NOMO-1 treated with dmso at 0.1 percent for 144 hours (cell line): ENCODE measurements around the gene NOS1AP.

ENCODE experiments used
- DNase-seq: peaks from one replicate; lab custom pipeline; 2025; ENCODE audit not compliant: unreplicated experiment; lab: John Stamatoyannopoulos, UW

NOS1AP gene

GRCh38 chr1:162360237-162360873, 290.9 kb downstream of the NOS1AP start:
- no peak for DNase-seq

GRCh38 chr1:162360874-162361260, 291.4 kb downstream of the NOS1AP start:
- DNase-seq, result no peak

- DNase-seq, result no peak
Measured at GRCh38 chr1:162361349-162361748, 291.9 kb downstream of the NOS1AP start.

GRCh38 chr1:162363823-162364222, 294.3 kb downstream of the NOS1AP start:
- no peak for DNase-seq

- no peak for DNase-seq
Measured at GRCh38 chr1:162364498-162364897, 295.0 kb downstream of the NOS1AP start.

- no peak for DNase-seq
Measured at GRCh38 chr1:162365284-162366020, 296.0 kb downstream of the NOS1AP start.

DNA sequence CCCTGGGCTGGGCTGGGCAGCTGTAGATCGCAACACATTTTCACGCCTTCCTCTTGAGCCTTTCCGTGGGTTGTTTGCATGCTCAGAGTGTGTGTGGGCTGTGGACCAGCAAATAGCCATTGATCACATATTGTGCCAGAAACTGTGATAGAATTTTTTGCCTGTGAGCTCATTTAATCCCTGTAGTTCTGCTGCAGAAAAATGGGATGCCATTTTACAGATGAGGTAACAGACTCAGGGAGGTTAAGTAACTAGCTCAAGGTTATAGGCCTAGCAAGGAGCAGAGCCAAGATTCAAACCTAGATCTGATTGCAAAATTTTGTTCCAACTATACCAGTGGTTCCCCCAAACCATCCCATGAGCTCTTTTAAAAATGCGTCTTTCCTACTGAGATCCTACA, 296.7 kb downstream of the NOS1AP start:
- DNase-seq, result no peak

DNA sequence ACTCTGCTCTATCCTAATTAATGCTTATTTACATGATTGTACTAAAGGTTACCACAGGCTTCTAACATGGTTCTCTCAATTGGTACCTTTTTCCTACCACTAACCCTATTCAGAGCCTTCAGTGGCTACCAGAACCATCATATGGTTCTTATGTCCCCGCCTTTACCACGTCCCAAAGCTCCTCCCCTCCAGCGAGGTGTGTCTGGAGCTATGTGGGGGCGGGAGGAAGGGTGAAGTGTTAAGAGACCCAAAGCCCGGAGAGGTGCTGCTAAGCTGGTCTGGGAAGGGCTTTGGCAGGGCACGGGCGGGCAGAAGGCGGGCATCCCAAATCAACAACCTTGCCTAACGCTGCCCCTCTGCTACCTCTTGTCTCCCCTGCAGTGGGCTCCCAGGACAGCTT, 297.2 kb downstream of the NOS1AP start:
- no peak for DNase-seq

- DNase-seq, result no peak
Measured at GRCh38 chr1:162367073-162367472, 297.6 kb downstream of the NOS1AP start.

DNA sequence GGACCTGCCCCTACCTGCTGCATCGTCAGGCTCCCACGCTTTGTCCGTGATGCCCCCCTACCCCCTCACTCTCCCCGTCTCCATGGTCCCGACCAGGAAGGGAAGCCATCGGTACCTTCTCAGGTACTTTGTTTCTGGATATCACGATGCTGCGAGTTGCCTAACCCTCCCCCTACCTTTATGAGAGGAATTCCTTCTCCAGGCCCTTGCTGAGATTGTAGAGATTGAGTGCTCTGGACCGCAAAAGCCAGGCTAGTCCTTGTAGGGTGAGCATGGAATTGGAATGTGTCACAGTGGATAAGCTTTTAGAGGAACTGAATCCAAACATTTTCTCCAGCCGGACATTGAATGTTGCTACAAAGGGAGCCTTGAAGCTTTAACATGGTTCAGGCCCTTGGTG, 298.3 kb downstream of the NOS1AP start:
- DNase-seq, result no peak

DNA sequence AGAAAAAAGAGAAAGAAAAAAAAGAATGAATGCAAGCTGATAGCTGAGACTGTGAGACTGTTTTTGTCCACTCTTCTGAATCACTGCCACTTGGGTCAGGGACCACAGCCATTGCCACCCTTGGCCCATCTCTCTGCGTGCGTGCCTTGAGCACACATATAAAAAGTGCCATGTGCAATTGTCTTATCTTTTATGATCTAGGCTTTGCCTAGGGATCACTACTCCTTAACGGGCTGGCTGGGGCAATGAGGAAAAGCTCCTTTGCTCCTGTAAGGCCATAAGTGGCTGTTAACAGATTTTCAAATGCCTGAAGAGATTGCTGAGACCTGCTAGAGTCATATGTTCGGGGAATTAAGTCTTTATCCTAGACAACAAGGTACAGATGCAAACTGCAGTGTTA, 299.0 kb downstream of the NOS1AP start:
- DNase-seq, result no peak

DNA sequence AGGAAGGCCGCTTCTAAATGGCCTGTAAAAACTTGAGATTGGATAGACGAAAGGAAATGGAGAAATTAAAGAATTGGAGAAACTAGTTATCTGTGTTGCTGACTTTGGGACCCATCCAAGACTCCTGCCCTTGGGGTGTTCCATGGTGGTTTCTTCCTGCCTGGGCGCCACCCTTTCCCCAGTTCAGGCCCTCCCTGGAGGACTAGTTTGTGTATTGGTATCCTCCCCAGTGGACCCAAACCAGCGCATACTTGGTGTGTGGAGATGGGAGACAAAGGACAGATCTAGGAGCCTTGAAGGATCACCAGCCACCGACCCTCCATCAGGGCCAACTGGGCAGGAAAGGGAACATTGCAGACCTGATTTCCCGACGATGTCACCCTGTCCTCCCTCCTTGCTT, 300.1 kb downstream of the NOS1AP start:
- DNase-seq, result no peak

DNA sequence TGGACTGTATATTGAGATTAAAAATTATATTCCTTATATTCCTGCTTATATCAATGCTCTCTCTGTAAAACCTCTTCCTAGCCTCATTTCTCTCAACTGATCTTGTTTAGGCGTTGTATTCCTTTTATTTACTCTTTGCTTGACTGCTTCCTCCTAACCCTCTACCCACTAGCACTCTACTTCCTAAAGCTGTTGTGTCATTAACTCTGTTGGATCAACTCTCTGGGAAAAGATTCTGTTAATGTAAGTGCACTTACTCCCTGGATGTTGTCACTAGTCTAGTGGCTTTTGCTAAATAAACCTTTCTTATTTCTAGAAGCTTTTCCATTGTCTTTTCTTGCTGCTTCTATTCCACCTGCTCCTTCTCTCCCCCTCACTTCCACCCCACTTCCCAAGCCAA, 300.7 kb downstream of the NOS1AP start:
- DNase-seq, result no peak

DNA sequence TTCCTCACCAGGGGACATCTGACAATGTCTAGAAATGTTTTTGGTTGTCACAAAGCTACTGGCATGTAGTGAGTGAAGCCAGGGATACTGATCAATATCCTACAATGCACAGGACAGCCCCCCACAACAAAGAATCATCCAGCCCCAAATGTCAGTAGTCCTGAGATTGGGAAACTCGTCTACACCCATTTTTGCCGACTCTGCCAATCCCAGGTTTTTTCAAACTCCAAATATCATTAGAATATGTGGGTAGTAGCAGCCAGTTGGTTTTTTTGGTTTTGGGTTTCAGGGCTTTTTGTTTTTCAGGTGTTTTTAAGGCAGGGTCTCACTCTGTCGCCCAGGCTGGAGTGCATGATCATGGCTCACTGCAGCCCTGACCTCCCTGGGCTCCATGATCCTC, 301.2 kb downstream of the NOS1AP start:
- no peak for DNase-seq

- no peak for DNase-seq
Measured at GRCh38 chr1:162371611-162372010, 302.1 kb downstream of the NOS1AP start.

DNA sequence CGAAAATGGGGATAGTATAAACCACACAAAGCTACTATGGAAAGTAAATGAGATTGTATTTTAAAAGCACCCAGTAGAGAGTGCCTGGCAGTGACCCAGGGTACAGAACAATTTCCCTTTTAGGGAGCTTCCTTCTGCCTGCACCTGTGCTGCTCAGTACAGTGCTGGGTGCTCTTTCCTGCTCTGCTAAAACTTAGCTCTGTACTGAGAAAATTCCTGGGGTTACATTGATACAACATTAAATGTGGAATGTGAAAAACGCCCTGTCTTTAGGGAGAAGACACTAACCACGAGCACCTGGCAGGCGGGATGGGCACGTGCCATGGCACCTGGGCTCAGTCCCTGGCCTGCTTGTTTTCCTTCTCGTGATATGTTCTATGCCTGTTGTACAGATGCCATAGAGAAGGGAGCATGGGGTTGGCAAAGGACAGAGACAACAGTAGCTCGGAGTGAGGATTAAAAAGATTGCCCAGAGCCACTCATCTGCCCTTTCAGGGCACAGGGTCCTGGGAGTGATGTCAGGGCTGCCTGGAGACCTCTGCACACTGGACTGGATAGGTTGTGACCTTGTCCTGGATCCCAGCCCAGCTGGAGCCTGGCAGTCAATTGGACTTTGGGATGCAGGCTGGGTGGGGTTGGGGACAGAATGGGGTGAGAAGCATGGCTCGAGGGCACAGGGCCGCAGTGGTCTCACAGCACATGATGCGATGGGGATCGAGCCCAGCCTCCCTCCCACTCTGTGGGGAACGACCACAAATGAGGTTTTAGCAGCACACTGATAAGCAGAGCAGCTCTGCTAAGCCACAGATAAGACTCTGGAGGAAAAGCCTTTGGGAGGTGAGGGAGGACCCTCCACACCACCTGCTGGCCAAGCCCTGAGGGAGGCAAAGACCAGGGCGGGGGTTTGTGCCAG, 302.9 kb downstream of the NOS1AP start:
- no peak for DNase-seq

- no peak for DNase-seq
Measured at GRCh38 chr1:162373072-162373427, 303.6 kb downstream of the NOS1AP start.

- no peak for DNase-seq
Measured at GRCh38 chr1:162373541-162374260, 304.2 kb downstream of the NOS1AP start.

DNA sequence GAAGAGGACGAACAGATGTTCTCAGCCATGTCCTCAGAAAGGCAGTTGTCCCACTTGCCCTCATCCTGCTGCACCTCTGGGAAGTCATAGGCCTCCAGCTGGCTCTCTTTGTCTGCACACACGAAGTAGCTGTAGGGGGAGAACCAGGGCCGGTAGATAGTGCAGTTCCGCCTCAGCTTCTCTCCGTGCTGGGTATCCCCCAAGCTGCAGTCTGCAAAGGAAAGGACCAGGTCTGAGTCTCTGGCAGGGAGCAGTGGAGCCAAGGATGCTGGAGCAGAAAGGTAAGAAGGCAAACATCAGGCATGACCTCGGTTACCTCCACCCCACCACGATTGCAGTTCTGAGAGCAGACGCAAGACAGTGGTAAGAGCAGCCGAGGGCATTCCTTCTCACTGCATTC, 304.9 kb downstream of the NOS1AP start:
- no peak for DNase-seq

DNA sequence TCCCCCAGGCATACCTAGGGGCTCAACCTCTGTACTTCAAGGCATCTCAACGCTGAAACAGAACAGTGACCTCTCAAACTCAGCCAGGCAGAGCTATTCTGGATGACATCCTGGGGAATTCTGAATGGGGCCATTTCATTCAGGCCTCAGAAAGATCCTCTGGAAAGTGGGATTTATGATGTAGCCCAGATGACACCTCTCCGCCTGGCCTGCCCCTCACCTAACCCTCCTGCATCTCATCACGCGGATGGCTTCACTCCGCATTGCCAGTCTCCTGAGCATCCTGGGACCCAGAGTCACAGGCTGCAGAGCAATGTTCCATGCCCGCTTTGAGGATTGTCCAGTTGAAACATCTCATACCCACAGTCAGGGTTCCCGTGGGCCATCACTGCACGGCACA, 306.0 kb downstream of the NOS1AP start:
- DNase-seq, result no peak

DNA sequence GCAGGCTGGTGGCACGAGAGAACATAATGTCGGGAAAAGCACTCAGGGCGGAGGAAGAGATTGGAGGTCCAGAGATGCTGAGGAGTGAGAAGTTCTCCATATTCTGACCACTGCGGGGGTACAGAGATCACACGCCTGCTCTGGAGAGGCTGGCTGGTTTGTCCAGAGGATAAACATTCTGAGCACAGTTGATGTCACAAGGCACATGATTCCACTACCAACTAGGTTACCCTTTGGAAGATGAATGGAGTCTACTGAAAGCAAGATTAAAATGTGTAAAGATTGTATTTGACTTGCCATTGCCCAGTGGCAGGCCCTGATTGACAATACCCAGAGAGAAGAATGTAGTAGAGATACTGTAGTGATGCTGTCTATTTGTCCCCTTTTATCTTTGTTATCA, 307.2 kb downstream of the NOS1AP start, which contains the start of gene SPATA46:
SPATA46 (minus strand) TSS at position 164 of the 400 bp plus-strand sequence; CDS start at position 100, 64 bp downstream.
- no peak for DNase-seq
